Measurements from ENCODE around the gene PCDHGB2.
"Not testable (repeated sequence)": the region's sequence is repeated elsewhere in the genome, so short reads cannot be mapped to it uniquely, and the experiment has no call there.

Gene PCDHGB2

DNA sequence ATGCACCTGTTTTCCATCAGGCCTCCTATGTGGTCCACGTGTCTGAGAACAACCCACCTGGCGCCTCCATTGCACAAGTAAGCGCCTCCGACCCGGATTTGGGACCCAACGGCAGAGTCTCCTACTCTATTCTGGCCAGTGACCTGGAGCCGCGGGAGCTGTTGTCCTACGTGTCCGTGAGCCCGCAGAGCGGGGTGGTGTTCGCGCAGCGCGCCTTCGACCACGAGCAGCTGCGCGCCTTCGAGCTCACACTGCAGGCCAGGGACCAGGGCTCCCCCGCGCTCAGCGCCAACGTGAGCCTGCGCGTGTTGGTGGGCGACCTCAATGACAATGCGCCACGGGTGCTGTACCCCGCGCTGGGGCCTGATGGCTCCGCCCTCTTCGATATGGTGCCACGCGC lies 8.2 kb upstream of the PCDHGB2 start:
- no peak for DNase-seq

DNA sequence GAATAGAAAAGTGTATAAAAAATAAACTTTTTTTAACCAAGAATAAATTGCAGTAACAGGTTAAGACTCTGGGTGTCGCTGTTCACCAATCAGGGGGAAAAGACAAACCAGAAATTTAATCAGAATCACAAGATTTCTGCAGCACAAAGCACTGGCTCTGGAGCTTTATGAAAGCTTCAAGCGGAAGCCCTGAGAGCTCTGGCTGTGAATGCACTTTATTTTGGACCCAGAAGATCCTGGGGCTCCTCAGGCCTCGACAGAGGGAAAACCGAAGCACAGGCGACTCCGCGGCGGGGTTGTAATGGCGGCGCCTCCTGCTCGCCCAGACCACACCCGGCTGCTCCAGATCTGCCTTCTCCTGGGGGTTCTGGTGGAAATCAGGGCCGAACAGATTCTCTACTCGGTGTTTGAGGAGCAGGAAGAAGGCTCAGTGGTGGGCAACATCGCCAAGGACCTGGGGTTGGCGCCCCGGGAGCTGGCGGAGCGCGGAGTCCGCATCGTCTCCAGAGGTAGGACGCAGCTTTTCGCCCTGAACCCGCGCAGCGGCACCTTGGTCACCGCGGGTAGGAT lies 4.8 kb upstream of the PCDHGB2 start, which contains the start of gene PCDHGA4:
PCDHGA4 (plus strand) TSS at position 122 of the 570 bp plus-strand sequence; CDS start at position 209, 87 bp downstream.
- no peak for DNase-seq

DNA sequence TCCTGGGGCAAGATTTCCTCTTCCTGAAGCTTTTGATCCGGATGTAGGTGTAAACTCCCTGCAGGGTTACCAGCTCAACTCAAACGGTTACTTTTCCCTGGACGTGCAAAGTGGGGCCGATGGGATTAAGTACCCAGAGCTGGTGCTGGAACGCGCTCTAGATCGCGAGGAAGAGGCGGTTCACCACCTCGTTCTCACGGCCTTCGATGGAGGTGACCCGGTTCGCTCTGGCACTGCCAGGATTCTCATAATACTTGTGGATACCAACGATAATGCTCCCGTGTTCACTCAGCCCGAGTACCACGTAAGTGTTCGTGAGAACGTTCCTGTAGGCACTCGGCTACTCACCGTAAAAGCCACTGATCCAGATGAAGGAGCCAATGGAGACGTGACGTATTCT lies 4.2 kb upstream of the PCDHGB2 start:
- DNase-seq: no peak

DNA sequence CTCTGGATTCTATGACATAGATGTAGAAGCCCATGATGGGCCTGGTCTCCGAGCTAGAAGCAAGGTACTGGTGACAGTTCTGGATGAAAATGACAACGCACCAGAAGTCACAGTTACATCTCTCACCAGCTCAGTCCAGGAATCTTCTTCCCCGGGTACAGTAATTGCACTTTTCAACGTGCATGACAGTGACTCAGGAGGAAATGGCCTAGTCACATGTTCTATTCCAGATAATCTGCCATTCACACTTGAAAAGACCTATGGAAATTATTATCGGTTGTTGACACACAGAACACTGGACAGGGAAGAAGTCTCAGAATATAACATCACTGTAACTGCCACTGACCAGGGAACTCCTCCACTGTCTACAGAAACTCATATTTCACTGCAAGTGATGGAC lies 3.7 kb upstream of the PCDHGB2 start:
- no peak for DNase-seq

- no peak for DNase-seq
These were observed 2.8 kb upstream of the PCDHGB2 start for GRCh38 chr5:141356950-141357349.

DNA sequence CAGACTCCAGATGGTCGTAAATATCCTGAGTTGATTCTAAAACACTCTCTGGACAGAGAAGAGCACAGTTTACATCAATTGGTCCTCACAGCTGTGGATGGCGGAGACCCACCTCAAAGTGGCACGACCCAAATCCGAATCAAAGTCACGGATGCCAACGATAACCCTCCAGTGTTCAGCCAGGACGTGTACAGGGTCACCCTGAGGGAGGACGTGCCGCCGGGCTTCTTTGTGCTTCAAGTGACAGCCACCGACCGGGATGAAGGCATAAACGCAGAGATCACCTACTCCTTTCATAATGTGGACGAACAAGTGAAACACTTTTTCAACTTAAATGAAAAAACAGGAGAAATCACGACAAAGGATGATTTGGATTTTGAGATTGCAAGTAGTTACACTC lies 891 bp downstream of the PCDHGB2 start:
- DNase-seq: no peak

DNA sequence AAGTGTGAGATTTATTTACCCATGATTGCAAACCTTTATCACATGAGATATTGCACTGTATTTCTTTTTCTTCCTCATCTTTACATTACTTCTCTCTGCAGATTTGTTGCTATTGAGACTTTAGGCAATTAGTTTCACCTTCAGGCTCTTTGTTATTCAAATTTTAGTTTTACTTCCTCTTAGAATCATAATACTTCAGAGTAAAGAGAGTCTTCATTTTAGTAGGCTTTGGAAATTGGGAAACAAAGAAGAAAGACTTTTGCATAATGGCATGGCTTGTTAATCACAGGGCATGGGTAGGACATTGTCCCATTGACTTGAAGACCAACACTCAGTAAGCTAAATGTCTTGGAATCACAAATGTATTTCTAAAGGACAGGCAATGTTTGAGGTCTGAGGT lies 2.9 kb downstream of the PCDHGB2 start:
- no peak for DNase-seq

- no peak for DNase-seq
These were observed 4.3 kb downstream of the PCDHGB2 start, which contains the start of gene PCDHGA5 for GRCh38 chr5:141363952-141364660. Gene PCDHGA5 (plus strand): TSS chr5:141364162. CDS start chr5:141364331, 169 bp downstream.

DNA sequence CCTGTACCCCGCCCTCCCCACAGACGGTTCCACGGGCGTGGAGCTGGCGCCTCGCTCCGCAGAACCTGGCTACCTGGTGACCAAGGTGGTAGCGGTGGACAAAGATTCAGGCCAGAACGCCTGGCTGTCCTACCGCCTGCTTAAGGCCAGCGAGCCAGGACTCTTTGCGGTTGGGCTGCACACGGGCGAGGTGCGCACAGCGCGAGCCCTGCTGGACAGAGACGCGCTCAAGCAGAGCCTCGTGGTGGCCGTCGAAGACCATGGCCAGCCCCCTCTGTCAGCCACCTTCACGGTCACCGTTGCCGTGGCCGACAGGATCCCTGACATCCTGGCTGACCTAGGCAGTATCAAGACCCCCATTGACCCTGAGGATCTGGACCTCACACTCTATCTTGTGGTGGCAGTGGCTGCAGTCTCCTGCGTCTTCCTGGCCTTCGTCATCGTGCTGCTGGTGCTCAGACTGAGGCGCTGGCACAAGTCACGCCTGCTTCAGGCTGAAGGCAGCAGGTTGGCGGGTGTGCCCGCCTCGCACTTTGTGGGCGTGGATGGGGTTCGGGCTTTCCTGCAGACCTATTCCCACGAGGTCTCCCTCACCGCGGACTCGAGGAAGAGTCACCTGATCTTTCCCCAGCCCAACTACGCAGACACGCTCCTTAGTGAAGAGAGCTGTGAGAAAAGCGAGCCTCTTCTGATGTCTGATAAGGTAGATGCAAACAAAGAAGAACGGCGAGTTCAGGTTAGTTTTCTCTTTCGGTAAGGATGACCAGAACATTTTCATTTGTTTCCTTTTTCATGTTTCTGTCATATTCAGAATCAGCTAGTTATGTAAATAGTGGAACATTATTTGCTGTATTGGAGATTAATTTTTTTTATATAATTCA lies 6.5 kb downstream of the PCDHGB2 start:
- DNase-seq: no peak

DNA sequence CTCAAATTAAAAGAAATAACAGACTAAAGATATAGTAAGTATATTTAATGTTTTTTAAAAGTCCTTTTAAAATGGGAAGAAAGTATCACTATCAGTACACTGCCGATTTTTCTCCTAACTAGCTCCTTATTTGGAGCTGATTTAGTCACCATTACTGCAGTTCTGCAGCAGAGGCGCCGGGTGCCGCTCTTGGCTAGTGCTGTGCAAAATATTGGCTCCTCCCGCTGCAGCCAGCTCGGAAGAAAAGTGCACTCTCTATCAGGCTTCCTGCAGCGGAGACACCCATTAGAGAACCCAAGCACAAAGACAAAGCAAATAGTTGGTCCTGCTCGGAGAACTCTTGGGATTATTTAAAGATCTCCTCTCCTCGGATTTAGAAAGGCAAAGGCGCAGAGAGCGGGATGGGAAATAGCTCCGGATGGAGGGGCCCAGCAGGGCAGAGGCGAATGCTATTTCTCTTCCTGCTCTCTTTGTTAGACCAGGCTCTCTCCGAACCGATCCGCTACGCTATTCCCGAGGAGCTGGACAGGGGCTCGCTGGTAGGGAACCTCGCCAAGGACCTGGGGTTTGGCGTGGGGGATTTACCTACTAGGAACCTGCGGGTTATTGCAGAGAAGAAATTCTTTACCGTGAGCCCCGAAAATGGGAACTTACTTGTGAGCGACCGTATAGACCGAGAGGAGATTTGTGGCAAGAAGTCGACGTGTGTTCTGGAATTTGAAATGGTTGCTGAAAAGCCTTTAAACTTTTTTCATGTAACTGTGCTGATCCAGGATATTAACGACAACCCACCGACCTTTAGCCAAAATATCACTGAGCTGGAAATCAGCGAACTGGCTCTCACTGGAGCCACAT lies 10.4 kb downstream of the PCDHGB2 start, which contains the start of gene PCDHGB3:
PCDHGB3 (plus strand) TSS at position 249 of the 855 bp plus-strand sequence; CDS start at position 402, 153 bp downstream.
- DNase-seq: no peak

DNA sequence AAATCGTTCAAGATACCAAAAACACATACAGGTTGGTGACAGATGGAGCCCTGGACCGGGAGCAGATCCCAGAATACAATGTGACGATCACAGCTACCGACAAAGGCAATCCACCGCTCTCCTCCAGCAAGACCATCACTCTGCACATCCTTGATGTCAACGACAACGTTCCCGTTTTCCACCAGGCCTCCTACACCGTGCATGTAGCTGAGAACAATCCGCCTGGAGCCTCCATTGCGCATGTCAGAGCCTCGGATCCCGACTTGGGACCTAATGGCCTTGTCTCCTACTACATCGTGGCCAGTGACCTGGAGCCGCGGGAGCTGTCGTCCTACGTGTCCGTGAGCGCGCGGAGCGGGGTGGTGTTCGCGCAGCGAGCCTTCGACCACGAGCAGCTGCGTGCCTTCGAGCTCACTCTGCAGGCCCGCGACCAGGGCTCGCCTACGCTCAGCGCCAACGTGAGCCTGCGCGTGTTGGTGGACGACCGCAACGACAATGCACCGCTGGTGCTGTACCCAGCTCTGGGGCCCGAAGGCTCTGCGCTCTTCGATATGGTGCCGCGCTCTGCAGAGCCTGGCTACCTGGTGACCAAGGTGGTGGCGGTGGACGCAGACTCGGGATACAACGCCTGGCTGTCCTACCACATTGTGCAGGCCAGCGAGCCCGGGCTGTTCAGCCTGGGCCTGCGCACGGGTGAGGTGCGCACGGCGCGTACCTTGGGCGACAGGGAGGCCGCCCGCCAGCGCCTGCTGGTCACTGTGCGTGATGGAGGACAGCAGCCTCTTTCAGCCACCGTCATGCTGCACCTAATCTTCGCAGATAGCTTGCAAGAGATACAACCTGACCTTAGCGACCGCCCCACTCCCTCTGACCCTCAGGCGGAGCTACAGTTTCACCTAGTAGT lies 12.0 kb downstream of the PCDHGB2 start:
- DNase-seq: no peak

DNA sequence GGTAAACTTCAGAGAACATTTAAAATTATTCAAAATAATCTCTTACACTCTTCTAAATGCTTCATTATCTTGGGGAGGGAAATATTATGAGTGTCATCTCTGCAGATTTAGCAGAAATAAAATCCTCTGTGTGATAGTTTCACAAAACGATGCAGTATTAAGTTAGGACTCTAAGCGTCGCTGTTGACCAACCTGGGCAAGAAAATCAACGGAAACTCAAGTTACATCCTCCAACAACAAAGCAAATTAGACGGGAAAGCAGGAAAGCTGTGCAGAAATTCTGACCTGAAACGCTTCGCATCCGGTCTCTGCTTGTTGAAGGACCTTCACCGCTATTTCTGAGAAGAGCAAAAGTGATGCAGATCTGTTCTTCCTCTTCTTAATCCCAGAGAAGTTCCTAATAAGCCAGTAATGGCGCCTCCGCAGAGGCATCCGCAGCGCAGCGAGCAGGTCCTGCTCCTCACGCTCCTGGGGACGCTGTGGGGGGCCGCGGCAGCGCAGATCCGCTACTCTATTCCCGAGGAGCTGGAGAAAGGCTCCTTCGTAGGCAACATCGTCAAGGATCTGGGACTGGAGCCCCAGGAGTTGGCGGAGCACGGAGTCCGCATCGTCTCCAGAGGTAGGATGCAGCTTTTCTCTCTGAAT lies 14.0 kb downstream of the PCDHGB2 start, which contains the start of gene PCDHGA6:
PCDHGA6 (plus strand) TSS at position 219 of the 645 bp plus-strand sequence; CDS start at position 412, 193 bp downstream.
- no peak for DNase-seq

- no peak for DNase-seq
These were observed 14.8 kb downstream of the PCDHGB2 start for GRCh38 chr5:141374627-141375026.

DNA sequence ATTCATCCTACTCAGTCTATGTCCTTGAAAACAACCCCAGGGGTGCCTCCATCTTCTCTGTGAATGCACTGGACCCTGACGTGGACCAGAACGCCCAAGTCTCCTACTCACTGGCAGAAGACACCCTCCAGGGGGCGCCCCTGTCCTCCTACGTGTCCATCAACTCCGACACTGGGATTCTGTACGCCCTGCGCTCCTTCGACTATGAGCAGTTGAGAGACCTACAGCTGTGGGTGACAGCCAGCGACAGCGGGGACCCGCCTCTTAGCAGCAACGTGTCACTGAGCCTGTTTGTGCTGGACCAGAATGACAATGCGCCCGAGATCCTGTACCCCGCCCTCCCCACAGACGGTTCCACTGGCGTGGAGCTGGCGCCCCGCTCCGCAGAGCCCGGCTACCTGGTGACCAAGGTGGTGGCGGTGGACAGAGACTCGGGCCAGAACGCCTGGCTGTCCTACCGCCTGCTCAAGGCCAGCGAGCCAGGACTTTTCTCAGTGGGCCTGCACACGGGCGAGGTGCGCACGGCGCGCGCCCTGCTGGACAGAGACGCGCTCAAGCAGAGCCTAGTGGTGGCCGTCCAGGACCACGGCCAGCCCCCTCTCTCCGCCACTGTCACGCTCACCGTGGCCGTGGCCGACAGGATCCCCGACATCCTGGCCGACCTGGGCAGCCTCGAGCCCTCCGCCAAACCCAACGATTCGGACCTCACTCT lies 15.8 kb downstream of the PCDHGB2 start:
- DNase-seq: not testable (repeated sequence)

DNA sequence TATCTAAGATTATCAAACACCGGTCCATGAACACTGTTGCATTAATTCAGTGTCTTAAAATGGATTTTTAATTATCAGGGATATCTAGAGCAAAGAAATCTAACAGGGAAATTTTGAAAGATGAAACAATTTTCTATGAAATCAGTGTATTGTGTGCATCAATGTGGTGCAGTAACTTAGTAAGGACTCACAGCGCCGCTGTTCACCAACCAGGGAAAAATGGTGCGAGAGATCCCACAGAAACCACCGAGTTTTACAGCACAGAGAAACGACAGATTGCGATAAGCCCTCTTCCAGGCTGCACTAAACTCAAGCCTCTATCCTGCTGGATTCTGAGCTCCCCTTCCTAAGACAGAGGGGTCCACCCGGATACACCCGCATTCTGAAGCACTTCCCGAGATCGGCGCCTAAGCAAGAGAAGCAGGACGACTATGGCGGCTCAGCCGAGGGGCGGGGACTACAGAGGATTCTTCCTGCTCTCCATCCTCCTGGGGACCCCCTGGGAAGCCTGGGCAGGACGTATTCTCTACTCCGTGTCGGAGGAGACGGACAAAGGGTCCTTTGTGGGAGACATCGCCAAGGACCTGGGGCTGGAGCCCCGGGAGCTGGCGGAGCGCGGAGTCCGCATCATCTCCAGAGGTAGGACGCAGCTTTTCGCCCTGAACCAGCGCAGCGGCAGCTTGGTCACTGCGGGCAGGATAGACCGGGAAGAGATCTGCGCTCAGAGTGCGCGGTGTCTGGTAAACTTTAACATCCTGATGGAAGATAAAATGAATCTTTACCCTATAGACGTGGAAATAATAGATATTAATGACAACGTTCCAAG lies 22.9 kb downstream of the PCDHGB2 start, which contains the start of gene PCDHGA7:
PCDHGA7 (plus strand) TSS at position 274 of the 826 bp plus-strand sequence; CDS start at position 432, 158 bp downstream.
- no peak for DNase-seq

GRCh38 chr5:141383345-141383744 lies 23.6 kb downstream of the PCDHGB2 start:
- DNase-seq: no peak

DNA sequence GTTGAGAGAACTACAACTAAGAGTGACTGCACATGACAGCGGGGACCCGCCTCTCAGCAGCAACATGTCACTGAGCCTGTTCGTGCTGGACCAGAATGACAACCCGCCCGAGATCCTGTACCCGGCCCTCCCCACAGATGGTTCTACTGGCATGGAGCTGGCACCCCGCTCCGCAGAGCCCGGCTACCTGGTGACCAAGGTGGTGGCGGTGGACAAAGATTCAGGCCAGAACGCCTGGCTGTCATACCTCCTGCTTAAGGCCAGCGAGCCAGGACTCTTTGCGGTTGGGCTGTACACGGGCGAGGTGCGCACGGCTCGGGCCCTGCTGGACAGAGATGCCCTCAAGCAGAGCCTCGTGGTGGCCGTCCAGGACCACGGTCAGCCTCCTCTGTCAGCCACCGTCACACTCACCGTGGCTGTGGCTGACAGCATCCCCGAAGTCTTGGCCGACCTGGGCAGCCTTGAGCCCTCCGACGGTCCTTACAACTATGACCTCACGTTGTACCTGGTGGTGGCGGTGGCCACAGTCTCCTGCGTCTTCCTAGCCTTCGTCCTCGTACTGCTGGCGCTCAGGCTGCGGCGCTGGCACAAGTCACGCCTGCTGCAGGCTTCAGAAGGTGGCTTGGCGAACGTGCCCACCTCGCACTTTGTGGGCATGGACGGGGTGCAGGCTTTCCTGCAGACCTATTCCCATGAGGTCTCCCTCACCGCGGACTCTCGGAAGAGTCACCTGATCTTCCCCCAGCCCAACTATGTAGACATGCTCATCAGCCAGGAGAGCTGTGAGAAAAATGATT lies 24.9 kb downstream of the PCDHGB2 start:
- DNase-seq: no peak
